Activated CD4-positive, alpha-beta T cell treated with anti-CD3 and anti-CD28 coated beads, Interleukin-2, amount 50 U/mL, for 48 hours (primary cell): ENCODE results near the gene MADCAM1.

Experiments used
- DNase-seq, 2 experiments: peaks; one replicate each; pipeline ENCODE4 v3.0.0-alpha.2; 2020

MADCAM1 gene

GRCh38 chr19:532561-533363, 36.5 kb downstream of the MADCAM1 start:
- DNase-seq: peak in 1 of 2 experiments; percentile 50

- DNase-seq: no peak
Observed at GRCh38 chr19:533364-534058, 37.2 kb downstream of the MADCAM1 start.

- no peak for DNase-seq
Observed at GRCh38 chr19:534088-534487, 37.8 kb downstream of the MADCAM1 start.

GRCh38 chr19:535017-535835, 38.9 kb downstream of the MADCAM1 start:
- no peak for DNase-seq

- DNase-seq: no peak
Observed at GRCh38 chr19:536031-536880, 40.0 kb downstream of the MADCAM1 start.

- DNase-seq: no peak
Observed at GRCh38 chr19:536881-537404, 40.7 kb downstream of the MADCAM1 start.

- DNase-seq: no peak
Observed at GRCh38 chr19:538641-539428, 42.5 kb downstream of the MADCAM1 start.

- no peak for DNase-seq
Observed at GRCh38 chr19:539429-540030, 43.2 kb downstream of the MADCAM1 start.

GRCh38 chr19:540867-541637, 44.8 kb downstream of the MADCAM1 start:
- no peak for DNase-seq

- no peak for DNase-seq
Observed at GRCh38 chr19:541699-542098, 45.4 kb downstream of the MADCAM1 start.

- DNase-seq: no peak
Observed at GRCh38 chr19:542173-542866, 46.0 kb downstream of the MADCAM1 start.

- DNase-seq: peak; percentile 71 to 76
Observed at GRCh38 chr19:543910-544608, 47.8 kb downstream of the MADCAM1 start, which contains the start of gene GZMM. Gene GZMM, plus strand, starts transcription at chr19:544053. Its CDS starts 19 bp downstream, at chr19:544072.

- no peak for DNase-seq
Observed at GRCh38 chr19:547117-547516, 50.8 kb downstream of the MADCAM1 start.

GRCh38 chr19:547836-548720, 51.8 kb downstream of the MADCAM1 start:
- DNase-seq: no peak

GRCh38 chr19:548886-549830, 52.9 kb downstream of the MADCAM1 start:
- no peak for DNase-seq

- no peak for DNase-seq
Observed at GRCh38 chr19:554817-555216, 58.5 kb downstream of the MADCAM1 start.
